IMR-90 (cell line): ENCODE results near the gene MS4A6E.

ENCODE experiments used
- MXI1 ChIP-seq: IDR thresholded peaks from 2 replicates; pipeline ENCODE4 v1.6.1; 2012; ENCODE audit warnings: low read depth, mild to moderate bottlenecking, low read length, moderate library complexity, borderline replicate concordance
- RAD21 ChIP-seq: IDR thresholded peaks from 2 replicates; pipeline ENCODE4 v1.6.1; 2012; ENCODE audit warnings: low read length, improper control_type of control experiment
- TF ChIP-seq, protein P1 (sequence below): conservative IDR thresholded peaks from 2 replicates; pipeline ENCODE4 v1.5.1; 2012; ENCODE audit warnings: mild to moderate bottlenecking, low read depth, low read length, improper control_type of control experiment

- TF ChIP-seq MXI1 (no peak), RAD21 (no peak)
- TF ChIP-seq, protein P1, sequence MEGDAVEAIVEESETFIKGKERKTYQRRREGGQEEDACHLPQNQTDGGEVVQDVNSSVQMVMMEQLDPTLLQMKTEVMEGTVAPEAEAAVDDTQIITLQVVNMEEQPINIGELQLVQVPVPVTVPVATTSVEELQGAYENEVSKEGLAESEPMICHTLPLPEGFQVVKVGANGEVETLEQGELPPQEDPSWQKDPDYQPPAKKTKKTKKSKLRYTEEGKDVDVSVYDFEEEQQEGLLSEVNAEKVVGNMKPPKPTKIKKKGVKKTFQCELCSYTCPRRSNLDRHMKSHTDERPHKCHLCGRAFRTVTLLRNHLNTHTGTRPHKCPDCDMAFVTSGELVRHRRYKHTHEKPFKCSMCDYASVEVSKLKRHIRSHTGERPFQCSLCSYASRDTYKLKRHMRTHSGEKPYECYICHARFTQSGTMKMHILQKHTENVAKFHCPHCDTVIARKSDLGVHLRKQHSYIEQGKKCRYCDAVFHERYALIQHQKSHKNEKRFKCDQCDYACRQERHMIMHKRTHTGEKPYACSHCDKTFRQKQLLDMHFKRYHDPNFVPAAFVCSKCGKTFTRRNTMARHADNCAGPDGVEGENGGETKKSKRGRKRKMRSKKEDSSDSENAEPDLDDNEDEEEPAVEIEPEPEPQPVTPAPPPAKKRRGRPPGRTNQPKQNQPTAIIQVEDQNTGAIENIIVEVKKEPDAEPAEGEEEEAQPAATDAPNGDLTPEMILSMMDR, result no peak
Observed at GRCh38 chr11:60292145-60292544, 34.9 kb upstream of the MS4A6E start.
